Frontal cortex (tissue), 4 donors: ENCODE results near the gene GNPDA2. TPM values are rescaled to one million over a fixed set of nuclear protein-coding genes. Genes with fewer than 3 reads are reported as not detected.
"Not testable (repeated sequence)": the region's sequence is repeated elsewhere in the genome, so short reads cannot be mapped to it uniquely, and the experiment has no call there.

Experiments
- DNase-seq, 2 donors: peaks; one replicate each; pipeline ENCODE4 v3.0.0; 2012; ENCODE audit warnings: low spot score in 2 of 2
- FAIRE-seq: peaks from 2 replicates; lab custom pipeline; 2012; peaks lifted over from hg19 to GRCh38; lab: Jason Lieb, UNC
- total RNA-seq: library from RNA; depleted of rRNA; stranded (reverse); fragments of >200 nt; gene quantifications from one replicate; pipeline ENCODE4 v1.2.3, GENCODE V29; 2014
- donor health status: control.
- donor health status: control.
- donor health status: control.

GNPDA2 gene
- total RNA-seq = 30.6 TPM

- peak; percentile 66 to 74 for DNase-seq
- FAIRE-seq = no peak
These were observed at the start of gene GNPDA2 for GRCh38 chr4:44726038-44726871. Gene GNPDA2, minus strand, starts transcription at chr4:44726556. Its CDS starts 4,349 bp downstream, at chr4:44722207.

GRCh38 chr4:44772340-44772739, 46.0 kb upstream of the GNPDA2 start:
- DNase-seq (no peak), FAIRE-seq (no peak)

DNA sequence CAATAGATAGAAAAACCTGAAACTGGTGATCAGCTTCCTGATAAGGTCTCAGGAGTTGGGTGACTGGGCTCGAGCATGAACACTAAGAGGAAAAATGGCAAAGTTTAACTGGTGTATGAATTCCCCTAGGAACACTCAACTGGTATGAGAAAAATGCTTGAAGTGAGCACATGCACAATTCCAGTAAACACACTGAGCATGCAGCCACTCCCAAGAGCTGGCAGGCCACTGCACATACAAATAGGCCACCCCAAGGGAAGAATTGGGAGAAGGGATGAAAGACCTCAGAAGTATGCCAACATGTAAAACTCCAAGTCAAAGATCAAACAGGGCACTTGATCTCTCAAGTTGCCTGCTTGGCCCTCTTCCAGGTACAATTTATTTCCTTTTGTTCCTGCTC, 45.4 kb upstream of the GNPDA2 start:
- DNase-seq (no peak), FAIRE-seq (no peak)

GRCh38 chr4:44766453-44766852, 40.1 kb upstream of the GNPDA2 start:
- DNase-seq (no peak), FAIRE-seq (no peak)

DNA sequence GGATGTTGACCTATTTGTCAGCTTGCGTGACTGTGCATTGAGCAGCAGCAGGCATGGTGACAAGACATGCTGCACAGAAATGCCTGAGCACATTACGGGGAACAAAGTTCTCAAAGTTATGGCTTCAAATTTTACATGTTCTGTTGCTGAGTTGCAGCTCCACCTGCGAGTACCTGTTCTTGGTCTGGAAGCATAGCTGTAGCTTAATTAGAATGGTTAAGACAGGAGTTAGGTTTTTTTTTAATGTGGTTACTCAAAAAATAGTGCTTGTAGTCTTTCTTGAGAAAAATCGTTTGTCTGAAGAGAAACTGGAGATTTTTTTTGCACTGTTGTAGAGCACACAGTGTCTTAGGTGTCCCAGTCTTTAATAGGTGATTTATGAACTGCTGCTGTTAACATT, 38.8 kb upstream of the GNPDA2 start:
- FAIRE-seq = no peak
- DNase-seq = no peak

- no peak for DNase-seq
- no peak for FAIRE-seq
These were observed 35.0 kb upstream of the GNPDA2 start for GRCh38 chr4:44761306-44761705.

- FAIRE-seq (peak; percentile 91), DNase-seq (peak in 1 of 2 donors; percentile 4)
These were observed 34.0 kb upstream of the GNPDA2 start for GRCh38 chr4:44760142-44760898.

- DNase-seq = no peak
- no peak for FAIRE-seq
These were observed 30.2 kb upstream of the GNPDA2 start for GRCh38 chr4:44756559-44756958.

- FAIRE-seq (no peak), DNase-seq (no peak)
These were observed 13.8 kb upstream of the GNPDA2 start for GRCh38 chr4:44740201-44740600.

DNA sequence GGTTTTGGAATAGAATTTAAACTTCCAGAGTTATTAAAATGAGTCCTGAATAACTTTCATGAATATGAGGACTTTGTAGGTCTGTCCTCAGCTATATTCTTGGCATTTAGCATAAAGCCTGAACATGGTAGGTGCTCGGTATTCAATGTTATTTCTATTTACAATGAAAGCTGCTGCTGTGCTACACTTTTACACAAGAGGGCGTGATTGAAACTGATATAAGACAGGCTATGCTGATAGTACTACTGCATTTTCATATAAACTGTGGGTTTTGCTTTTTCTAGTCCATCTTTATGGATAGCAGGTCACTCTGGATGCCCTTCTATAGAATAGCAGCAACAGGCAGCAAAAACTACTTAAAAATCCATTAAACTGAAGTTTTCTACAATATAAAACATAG, 12.3 kb upstream of the GNPDA2 start:
- DNase-seq = peak in 1 of 2 donors; percentile 8
- no peak for FAIRE-seq

- FAIRE-seq (no peak), DNase-seq (no peak)
These were observed 10.5 kb upstream of the GNPDA2 start for GRCh38 chr4:44736900-44737299.

- FAIRE-seq = not testable (repeated sequence)
These were observed 2.3 kb upstream of the GNPDA2 start for GRCh38 chr4:44728694-44729093.

GRCh38 chr4:44727471-44727870, 1.1 kb upstream of the GNPDA2 start:
- DNase-seq (no peak), FAIRE-seq (no peak)

More at GRCh38 chr4:44728694-44729093, 2.3 kb upstream of the GNPDA2 start:
- not testable (repeated sequence) for DNase-seq

DNA sequence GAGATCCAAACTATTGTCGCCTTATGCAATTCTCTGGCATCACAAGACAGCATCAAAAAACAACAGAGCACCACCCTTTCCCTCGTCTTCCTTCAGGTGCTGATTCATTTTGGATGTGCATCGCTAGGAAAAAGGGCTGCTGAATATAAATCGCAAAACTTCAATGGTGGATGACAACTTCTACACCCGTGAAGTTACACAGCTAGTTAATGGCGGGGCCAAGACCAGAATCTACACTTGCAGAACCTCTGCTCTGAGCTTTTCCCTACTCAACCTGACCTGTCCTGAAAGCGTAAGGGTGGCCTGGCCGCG, 674 bp downstream of the GNPDA2 start:
- DNase-seq (peak in 1 of 2 donors; percentile 1), FAIRE-seq (no peak)

GRCh38 chr4:44725166-44725565, 1.2 kb downstream of the GNPDA2 start:
- DNase-seq (no peak), FAIRE-seq (no peak)

- no peak for FAIRE-seq
These were observed 4.4 kb downstream of the GNPDA2 start for GRCh38 chr4:44722001-44722400.

GRCh38 chr4:44720371-44720770, 6.0 kb downstream of the GNPDA2 start:
- DNase-seq (no peak), FAIRE-seq (no peak)

More at GRCh38 chr4:44722001-44722400, 4.4 kb downstream of the GNPDA2 start:
- no peak for DNase-seq

- DNase-seq (no peak), FAIRE-seq (peak; percentile 6)
These were observed 9.8 kb downstream of the GNPDA2 start for GRCh38 chr4:44716597-44716996.

DNA sequence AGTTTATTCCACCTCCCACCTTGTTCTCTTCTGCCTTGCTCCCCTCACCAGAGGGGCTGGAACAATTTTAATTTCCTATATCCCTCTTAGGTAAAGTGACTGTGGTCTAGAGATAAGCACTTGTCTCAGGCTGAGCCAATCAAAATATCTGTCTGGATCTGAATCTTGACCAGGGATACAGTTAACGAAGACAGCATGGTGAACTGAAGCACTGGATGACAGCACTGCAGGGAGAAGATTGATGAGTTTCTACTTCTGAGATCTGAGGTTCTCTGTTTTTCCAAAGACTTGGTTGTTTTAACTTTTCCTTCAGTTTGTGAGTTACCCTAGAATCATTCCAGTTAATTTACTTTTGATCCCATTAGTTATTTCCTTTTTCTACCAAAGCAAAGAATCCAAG, 13.2 kb downstream of the GNPDA2 start:
- FAIRE-seq (no peak), DNase-seq (no peak)

GRCh38 chr4:44704673-44705072, 21.7 kb downstream of the GNPDA2 start:
- DNase-seq (no peak), FAIRE-seq (no peak)

- DNase-seq (no peak), FAIRE-seq (no peak)
These were observed 25.3 kb downstream of the GNPDA2 start for GRCh38 chr4:44701037-44701436.
